ENCODE results near the gene PRAMEF12.
"Not testable (repeated sequence)": the region's sequence is repeated elsewhere in the genome, so short reads cannot be mapped to it uniquely, and the experiment has no call there.

Gene PRAMEF12

GRCh38 chr1:12773438-12773837 is at the start of gene PRAMEF12:
TSS of gene PRAMEF12 (plus strand) at chr1:12773738. CDS start at chr1:12774868, 1,130 bp downstream.
- DNase-seq (ENCODE audit: low read depth): no peak

- no peak for DNase-seq (ENCODE audit: low read depth)
Observed at GRCh38 chr1:12728391-12728790, 45.1 kb upstream of the PRAMEF12 start.

GRCh38 chr1:12730156-12730555 is 43.4 kb upstream of the PRAMEF12 start:
- no peak for DNase-seq (ENCODE audit: low read depth)

- DNase-seq (ENCODE audit: low read depth): not testable (repeated sequence)
Observed at GRCh38 chr1:12731084-12731483, 42.5 kb upstream of the PRAMEF12 start.

GRCh38 chr1:12734651-12735050 is 38.9 kb upstream of the PRAMEF12 start:
- no peak for DNase-seq (ENCODE audit: low read depth)

- no peak for DNase-seq (ENCODE audit: low read depth)
Observed at GRCh38 chr1:12738934-12739333, 34.6 kb upstream of the PRAMEF12 start.

GRCh38 chr1:12739613-12740012 is 33.9 kb upstream of the PRAMEF12 start:
- DNase-seq (ENCODE audit: low read depth): no peak

- DNase-seq (ENCODE audit: low read depth): no peak
Observed at GRCh38 chr1:12741946-12742345, 31.6 kb upstream of the PRAMEF12 start.

GRCh38 chr1:12745126-12745991 is 28.2 kb upstream of the PRAMEF12 start:
- DNase-seq (ENCODE audit: low read depth): no peak

- DNase-seq (ENCODE audit: low read depth): peak; percentile 10
Observed at GRCh38 chr1:12745992-12746323, 27.6 kb upstream of the PRAMEF12 start, which contains the start of gene CFAP107. TSS of gene CFAP107 (plus strand) at chr1:12746200. CDS start at chr1:12746431, 231 bp downstream.

GRCh38 chr1:12748778-12749355 is 24.7 kb upstream of the PRAMEF12 start:
- no peak for DNase-seq (ENCODE audit: low read depth)

- DNase-seq (ENCODE audit: low read depth): no peak
Observed at GRCh38 chr1:12754738-12755137, 18.8 kb upstream of the PRAMEF12 start.

- DNase-seq (ENCODE audit: low read depth): no peak
Observed at GRCh38 chr1:12756273-12756672, 17.3 kb upstream of the PRAMEF12 start.

- DNase-seq (ENCODE audit: low read depth): no peak
Observed at GRCh38 chr1:12756768-12757413, 16.6 kb upstream of the PRAMEF12 start.

GRCh38 chr1:12757836-12758235 is 15.7 kb upstream of the PRAMEF12 start:
- DNase-seq (ENCODE audit: low read depth): no peak

- DNase-seq (ENCODE audit: low read depth): no peak
Observed at GRCh38 chr1:12760256-12760795, 13.2 kb upstream of the PRAMEF12 start.

GRCh38 chr1:12761781-12762180 is 11.8 kb upstream of the PRAMEF12 start:
- DNase-seq (ENCODE audit: low read depth): no peak

GRCh38 chr1:12762766-12763165 is 10.8 kb upstream of the PRAMEF12 start:
- no peak for DNase-seq (ENCODE audit: low read depth)

GRCh38 chr1:12763479-12763878 is 10.1 kb upstream of the PRAMEF12 start:
- no peak for DNase-seq (ENCODE audit: low read depth)

- no peak for DNase-seq (ENCODE audit: low read depth)
Observed at GRCh38 chr1:12764016-12764415, 9.5 kb upstream of the PRAMEF12 start.

GRCh38 chr1:12769031-12769430 is 4.5 kb upstream of the PRAMEF12 start:
- DNase-seq (ENCODE audit: low read depth): no peak

GRCh38 chr1:12769976-12770505 is 3.5 kb upstream of the PRAMEF12 start:
- DNase-seq (ENCODE audit: low read depth): no peak

Measured in GM04504 (cell line).